SJCRH30 (cell line): ENCODE measurements around the gene THYN1. TPM values are rescaled to one million over a fixed set of nuclear protein-coding genes. Genes with fewer than 3 reads are reported as not detected.
A peak's percentile ranks its signal among the peaks of the same experiment; 100 is the strongest.

Experiments
- DNase-seq, 2 experiments: peaks; one replicate each; pipeline ENCODE4 v3.0.0-alpha.2; 2015 to 2020
- H3K27ac ChIP-seq: fragments of 250-450 bp; sonication (Bioruptor Pico); 2 replicates; pipeline ENCODE4 v1.5.1; 2020; ENCODE audit warnings: mild to moderate bottlenecking, moderate library complexity
- H3K27me3 ChIP-seq: fragments of 250-450 bp; sonication (Bioruptor Pico); 2 replicates; pipeline ENCODE4 v1.5.1; 2020; ENCODE audit warnings: mild to moderate bottlenecking, moderate library complexity
- H3K36me3 ChIP-seq: fragments of 250-450 bp; sonication (Bioruptor Pico); 2 replicates; pipeline ENCODE4 v1.5.1; 2020; ENCODE audit warnings: mild to moderate bottlenecking, moderate library complexity
- H3K4me1 ChIP-seq: fragments of 250-450 bp; sonication (Bioruptor Pico); 2 replicates; pipeline ENCODE4 v1.5.1; 2020; ENCODE audit warnings: mild to moderate bottlenecking, moderate library complexity
- H3K4me3 ChIP-seq: fragments of 250-450 bp; sonication (Bioruptor Pico); 2 replicates; pipeline ENCODE4 v1.5.1; 2020; ENCODE audit warnings: mild to moderate bottlenecking, moderate library complexity
- H3K9me3 ChIP-seq: fragments of 250-450 bp; sonication (Bioruptor Pico); replicated peaks from 2 replicates; pipeline ENCODE4 v1.5.1; 2020; ENCODE audit warnings: mild to moderate bottlenecking, moderate library complexity
- total RNA-seq: library from RNA; depleted of rRNA; stranded (reverse); fragments of >200 nt; shearing (Covaris generic); gene quantifications from 2 replicates; pipeline ENCODE4 v1.2.3, GENCODE V29; 2014

Gene THYN1
- total RNA-seq, 1 experiment from 2014 or later: 88.0 TPM

- H3K9me3 ChIP-seq: no peaks in the 10 kb centered on the region
- H3K27me3 ChIP-seq: no peaks in the 10 kb centered on the region; the same call in 1 of the 2 replicates
- no peak overlapping the region for H3K27ac ChIP-seq
- H3K4me3 ChIP-seq: no peak overlapping the region
- no peaks in the 10 kb centered on the region for H3K36me3 ChIP-seq
- H3K4me1 ChIP-seq: no peaks in the 10 kb centered on the region
- DNase-seq: no peak
Measured at GRCh38 chr11:134278356-134278755, 25.2 kb upstream of the THYN1 start.

- Histone ChIP-seq H3K36me3 (no peaks in the 10 kb centered on the region), H3K4me3 (no peak overlapping the region), H3K9me3 (no peaks in the 10 kb centered on the region), H3K27me3 (peaks cover 3% of the 10 kb centered on the region; the same call in 1 of the 2 replicates), H3K27ac (no peak overlapping the region), H3K4me1 (peaks cover 3% of the 10 kb centered on the region; the same call in 1 of the 2 replicates)
- no peak for DNase-seq
Measured at GRCh38 chr11:134277183-134278001, 24.2 kb upstream of the THYN1 start.

- no peak overlapping the region for H3K4me3 ChIP-seq
- DNase-seq: no peak
- H3K36me3 ChIP-seq: no peaks in the 10 kb centered on the region
- no peaks in the 10 kb centered on the region for H3K9me3 ChIP-seq
- H3K27me3 ChIP-seq: peaks cover 3% of the 10 kb centered on the region; the same call in 1 of the 2 replicates
- H3K4me1 ChIP-seq: peaks cover 5% of the 10 kb centered on the region; the same call in 1 of the 2 replicates
- H3K27ac ChIP-seq: no peak overlapping the region
Measured at GRCh38 chr11:134276396-134277182, 23.4 kb upstream of the THYN1 start.

- no peak for DNase-seq
Measured at GRCh38 chr11:134275534-134276395, 22.6 kb upstream of the THYN1 start, which contains the start of gene GLB1L3. TSS of gene GLB1L3 (plus strand) at chr11:134276379. CDS start at chr11:134276741, 362 bp downstream.

GRCh38 chr11:134275188-134275533 is 22.0 kb upstream of the THYN1 start:
- peaks cover 3% of the 10 kb centered on the region; the same call in 1 of the 2 replicates for H3K27me3 ChIP-seq
- H3K36me3 ChIP-seq: no peaks in the 10 kb centered on the region
- no peak overlapping the region for H3K4me3 ChIP-seq
- DNase-seq: no peak
- H3K4me1 ChIP-seq: peaks cover 5% of the 10 kb centered on the region; the same call in 1 of the 2 replicates
- H3K9me3 ChIP-seq: no peaks in the 10 kb centered on the region
- no peak overlapping the region for H3K27ac ChIP-seq

More at GRCh38 chr11:134275534-134276395, 22.6 kb upstream of the THYN1 start, which contains the start of gene GLB1L3:
- no peak within 1 kb of the TSS for H3K4me3 ChIP-seq
- no peaks in the 10 kb centered on the region for H3K9me3 ChIP-seq
- no peak within 1 kb of the TSS for H3K27ac ChIP-seq
- H3K27me3 ChIP-seq: peaks cover 3% of the 10 kb centered on the region; the same call in 1 of the 2 replicates
- no peaks in the 10 kb centered on the region for H3K36me3 ChIP-seq
- H3K4me1 ChIP-seq: peaks cover 5% of the 10 kb centered on the region; the same call in 1 of the 2 replicates

GRCh38 chr11:134273317-134273712 is 20.2 kb upstream of the THYN1 start:
- Histone ChIP-seq H3K36me3 (no peaks in the 10 kb centered on the region), H3K27ac (no peak overlapping the region), H3K4me1 (peaks cover 6% of the 10 kb centered on the region; the same call in 1 of the 2 replicates), H3K4me3 (no peak overlapping the region), H3K9me3 (no peaks in the 10 kb centered on the region), H3K27me3 (peaks cover 3% of the 10 kb centered on the region; the same call in 1 of the 2 replicates)
- DNase-seq: no peak

- Histone ChIP-seq H3K4me3 (no peak overlapping the region), H3K27ac (no peak overlapping the region), H3K4me1 (peaks cover 12% of the 10 kb centered on the region), H3K27me3 (peaks cover 3% of the 10 kb centered on the region; the same call in 1 of the 2 replicates), H3K36me3 (no peaks in the 10 kb centered on the region), H3K9me3 (no peaks in the 10 kb centered on the region)
- peak; percentile 19 to 58 for DNase-seq
Measured at GRCh38 chr11:134272381-134273316, 19.5 kb upstream of the THYN1 start.

GRCh38 chr11:134271978-134272377 is 18.8 kb upstream of the THYN1 start:
- H3K27me3 ChIP-seq: peaks cover 3% of the 10 kb centered on the region; the same call in 1 of the 2 replicates

GRCh38 chr11:134270250-134270714 is 17.1 kb upstream of the THYN1 start:
- H3K9me3 ChIP-seq: no peaks in the 10 kb centered on the region
- H3K4me1 ChIP-seq: peaks cover 24% of the 10 kb centered on the region
- H3K27me3 ChIP-seq: peaks cover 3% of the 10 kb centered on the region; the same call in 1 of the 2 replicates
- H3K4me3 ChIP-seq: no peak overlapping the region
- DNase-seq: peak in 1 of 2 experiments; percentile 39
- no peak overlapping the region for H3K27ac ChIP-seq
- no peaks in the 10 kb centered on the region for H3K36me3 ChIP-seq

More at GRCh38 chr11:134271978-134272377, 18.8 kb upstream of the THYN1 start:
- DNase-seq: no peak
- Histone ChIP-seq H3K27ac (no peak overlapping the region), H3K36me3 (no peaks in the 10 kb centered on the region), H3K4me3 (no peak overlapping the region), H3K9me3 (no peaks in the 10 kb centered on the region), H3K4me1 (peaks cover 19% of the 10 kb centered on the region)

- DNase-seq: peak; percentile 72 to 73
- H3K4me1 ChIP-seq: peaks cover 26% of the 10 kb centered on the region
Measured at GRCh38 chr11:134267966-134268365, 14.8 kb upstream of the THYN1 start.

GRCh38 chr11:134267461-134267860 is 14.3 kb upstream of the THYN1 start:
- no peaks in the 10 kb centered on the region for H3K9me3 ChIP-seq
- H3K27me3 ChIP-seq: no peaks in the 10 kb centered on the region
- peaks cover 30% of the 10 kb centered on the region for H3K4me1 ChIP-seq
- H3K4me3 ChIP-seq: no peak overlapping the region
- H3K27ac ChIP-seq: peak overlapping the region; percentile 75
- peaks cover 7% of the 10 kb centered on the region for H3K36me3 ChIP-seq
- peak; percentile 19 to 49 for DNase-seq

More at GRCh38 chr11:134267966-134268365, 14.8 kb upstream of the THYN1 start:
- Histone ChIP-seq H3K27me3 (0 out of 2 replicates have a peak, but pooled peaks cover 3% of the 10 kb centered on the region), H3K9me3 (no peaks in the 10 kb centered on the region), H3K27ac (peak overlapping the region; percentile 75), H3K36me3 (peaks cover 4% of the 10 kb centered on the region), H3K4me3 (no peak overlapping the region)

- no peak for DNase-seq
- Histone ChIP-seq H3K4me3 (no peak overlapping the region), H3K27me3 (no peaks in the 10 kb centered on the region), H3K27ac (no peak overlapping the region; the same call in 1 of the 2 replicates), H3K36me3 (peaks cover 7% of the 10 kb centered on the region), H3K4me1 (peaks cover 32% of the 10 kb centered on the region), H3K9me3 (no peaks in the 10 kb centered on the region)
Measured at GRCh38 chr11:134266841-134267251, 13.7 kb upstream of the THYN1 start.

- peaks cover 7% of the 10 kb centered on the region for H3K36me3 ChIP-seq
- no peak overlapping the region for H3K4me3 ChIP-seq
- H3K27me3 ChIP-seq: no peaks in the 10 kb centered on the region
- peaks cover 34% of the 10 kb centered on the region for H3K4me1 ChIP-seq
- no peak for DNase-seq
- no peak overlapping the region for H3K27ac ChIP-seq
- H3K9me3 ChIP-seq: no peaks in the 10 kb centered on the region
Measured at GRCh38 chr11:134266440-134266839, 13.3 kb upstream of the THYN1 start.
